ENCODE measurements around the gene TTLL13. TPM values are rescaled to one million over a fixed set of nuclear protein-coding genes. Genes with fewer than 3 reads are reported as not detected.

TTLL13 gene
- total and polyA plus RNA-seq, 2 of the 4 experiments (the other 2 are of a cell fraction) = 0.10 TPM; not detected in 1

DNA sequence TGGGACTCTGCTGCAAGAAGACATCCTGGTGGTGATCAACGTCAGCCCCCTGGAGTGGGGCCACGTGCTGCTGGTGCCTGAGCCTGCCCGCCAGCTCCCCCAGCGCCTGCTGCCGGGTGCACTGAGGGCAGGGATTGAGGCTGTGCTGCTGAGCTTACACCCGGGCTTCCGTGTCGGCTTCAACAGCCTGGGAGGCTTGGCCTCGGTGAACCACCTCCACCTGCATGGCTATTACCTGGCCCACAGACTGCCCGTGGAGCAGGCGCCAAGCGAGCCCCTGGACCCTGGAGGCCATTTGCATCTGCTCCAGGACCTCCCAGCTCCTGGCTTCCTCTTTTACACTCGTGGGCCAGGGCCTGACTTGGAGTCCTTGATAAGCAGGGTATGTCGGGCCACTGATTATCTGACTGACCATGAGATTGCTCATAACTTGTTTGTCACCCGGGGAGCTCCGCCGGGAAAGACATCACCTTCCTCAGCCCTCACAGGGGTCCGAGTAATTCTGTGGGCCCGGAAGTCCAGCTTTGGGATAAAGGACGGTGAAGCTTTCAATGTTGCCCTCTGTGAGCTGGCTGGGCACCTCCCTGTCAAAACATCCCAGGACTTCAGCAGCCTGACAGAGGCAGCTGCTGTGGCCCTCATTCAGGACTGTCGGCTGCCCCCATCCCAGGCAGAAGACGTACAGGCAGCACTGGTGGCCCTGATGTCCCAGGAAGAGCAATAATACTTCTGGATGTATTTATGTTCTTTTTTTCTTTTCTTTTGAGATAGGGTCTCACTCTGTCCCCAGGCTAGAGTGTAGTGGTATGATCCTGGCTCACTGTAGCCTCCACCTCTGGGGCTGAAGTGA lies 7.8 kb upstream of the TTLL13 start:
- H2BK15ac ChIP-seq (ENCODE audit: low read depth, low read length) = no peak overlapping the region
- H2BK20ac ChIP-seq (ENCODE audit: low read depth, low read length) = no peak overlapping the region
- no peak overlapping the region for H4K91ac ChIP-seq (ENCODE audit: insufficient read depth, low read depth, low read length)
- H2BK120ac ChIP-seq (ENCODE audit: low read depth, low read length) = no peak overlapping the region
- intact Hi-C loops (cut with micrococcal nuclease) (no loop called here), dilution Hi-C loops (cut with HindIII; ENCODE audit: low sequenced_read_pairs, unreplicated experiment) (no loop called here), in situ Hi-C loops (cut with MboI; ENCODE audit: low sequenced_read_pairs) (no loop called here)
- H3K9ac ChIP-seq (ENCODE audit: low read depth, low read length) = no peak overlapping the region
- H3K4me1 ChIP-seq (ENCODE audit: control insufficient read depth, insufficient read depth, low read length) = no peaks in the 10 kb centered on the region
- no peak overlapping the region for H3K4me2 ChIP-seq (ENCODE audit: low read depth, low read length)
- H4K8ac ChIP-seq (ENCODE audit: low read depth in 2 of 2, low read length in 2 of 2) = no peak overlapping the region
- H2AFZ ChIP-seq (replicated peaks; ENCODE audit: low read length, poor library complexity) = no peak overlapping the region
- no TSS peak for BruUV-seq (replicated peaks)
- POLR2A ChIA-PET (ENCODE audit: unreplicated experiment) = no interaction called here
- no peak overlapping the region for H3K27ac ChIP-seq (ENCODE audit: insufficient read depth, low read length)
- no peaks in the 10 kb centered on the region for H3K9me1 ChIP-seq (ENCODE audit: insufficient read depth, low read length)
- H3K9me3 ChIP-seq (ENCODE audit: control insufficient read depth, insufficient read depth, low read length) = no peaks in the 10 kb centered on the region
- no peak overlapping the region for H2AK9ac ChIP-seq (replicated peaks; ENCODE audit: low read depth, low read length, poor library complexity)
- H3K14ac ChIP-seq (replicated peaks; ENCODE audit: low read depth, low read length) = no peak overlapping the region
- ATAC-seq (ENCODE audit: low read depth) (no peak), DNase-seq (no peak)
- 87% methylated on average over 7 of the region's 22 CpGs; no CpG with 5 or more reads in 1 of the 2 experiments for WGBS, 2 experiments (ENCODE audit: extremely low coverage in 2 of 2, insufficient read length in 1 of 2)
- H3K79me1 ChIP-seq (ENCODE audit: low read depth in 1 of 2, low read length in 2 of 2) = no peaks in the 10 kb centered on the region
- no peak overlapping the region for H4K5ac ChIP-seq (ENCODE audit: low read depth, low read length)
- no peak overlapping the region for H3K18ac ChIP-seq (ENCODE audit: low read depth, low read length)
- H4K20me1 ChIP-seq (ENCODE audit: insufficient read depth, low read length) = no peaks in the 10 kb centered on the region
- H3K4me3 ChIP-seq (ENCODE audit: insufficient read depth, low read depth, low read length) = no peak overlapping the region
- H3K23ac ChIP-seq (ENCODE audit: low read depth, low read length) = no peak overlapping the region
- no peak overlapping the region for H3K56ac ChIP-seq (ENCODE audit: extremely low read depth, insufficient read depth, low read length)
- no peak overlapping the region for H2AK5ac ChIP-seq (ENCODE audit: low read depth, low read length)
- no peaks in the 10 kb centered on the region for H3K27me3 ChIP-seq (ENCODE audit: control insufficient read depth, insufficient read depth, low read length)
- no peak overlapping the region for H3K4ac ChIP-seq (ENCODE audit: low read depth, low read length)
- peaks cover 4% of the 10 kb centered on the region; the same call in 1 of the 2 replicates for H3K36me3 ChIP-seq (ENCODE audit: control insufficient read depth, insufficient read depth, low read length)
- CTCF ChIA-PET = no interaction called here
- H2BK5ac ChIP-seq (ENCODE audit: low read depth, low read length, poor library complexity, severe bottlenecking) = no peak overlapping the region
- TF ChIP-seq CHD1 (IDR thresholded peaks at IDR 0.05; ENCODE audit: low read depth, low read length) = no peak
- TF ChIP-seq, protein P1, sequence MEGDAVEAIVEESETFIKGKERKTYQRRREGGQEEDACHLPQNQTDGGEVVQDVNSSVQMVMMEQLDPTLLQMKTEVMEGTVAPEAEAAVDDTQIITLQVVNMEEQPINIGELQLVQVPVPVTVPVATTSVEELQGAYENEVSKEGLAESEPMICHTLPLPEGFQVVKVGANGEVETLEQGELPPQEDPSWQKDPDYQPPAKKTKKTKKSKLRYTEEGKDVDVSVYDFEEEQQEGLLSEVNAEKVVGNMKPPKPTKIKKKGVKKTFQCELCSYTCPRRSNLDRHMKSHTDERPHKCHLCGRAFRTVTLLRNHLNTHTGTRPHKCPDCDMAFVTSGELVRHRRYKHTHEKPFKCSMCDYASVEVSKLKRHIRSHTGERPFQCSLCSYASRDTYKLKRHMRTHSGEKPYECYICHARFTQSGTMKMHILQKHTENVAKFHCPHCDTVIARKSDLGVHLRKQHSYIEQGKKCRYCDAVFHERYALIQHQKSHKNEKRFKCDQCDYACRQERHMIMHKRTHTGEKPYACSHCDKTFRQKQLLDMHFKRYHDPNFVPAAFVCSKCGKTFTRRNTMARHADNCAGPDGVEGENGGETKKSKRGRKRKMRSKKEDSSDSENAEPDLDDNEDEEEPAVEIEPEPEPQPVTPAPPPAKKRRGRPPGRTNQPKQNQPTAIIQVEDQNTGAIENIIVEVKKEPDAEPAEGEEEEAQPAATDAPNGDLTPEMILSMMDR (conservative IDR thresholded peaks at IDR 0.05; ENCODE audit: low read depth, low read length) = no peak
- TF ChIP-seq NFE2L2 (IDR thresholded peaks at IDR 0.05; ENCODE audit: low read depth, low read length) = no peak
- TF ChIP-seq ELK1 (IDR thresholded peaks at IDR 0.05; ENCODE audit: borderline replicate concordance, low read depth, low read length) = no peak
- TF ChIP-seq FOS (IDR thresholded peaks at IDR 0.05; ENCODE audit: low read depth, low read length) = no peak
- TF ChIP-seq MAZ (IDR thresholded peaks at IDR 0.05; ENCODE audit: borderline replicate concordance, low read depth, low read length) = no peak
- TF ChIP-seq RAD21 (IDR thresholded peaks at IDR 0.05; ENCODE audit: low read length) = no peak
- TF ChIP-seq RFX5 (IDR thresholded peaks at IDR 0.05; ENCODE audit: low read depth, low read length) = no peak
- no peak for TF ChIP-seq RCOR1 (IDR thresholded peaks at IDR 0.05; ENCODE audit: insufficient replicate concordance, low read length)
- no peak for TF ChIP-seq BHLHE40 (IDR thresholded peaks at IDR 0.05; ENCODE audit: low read depth, low read length)
- TF ChIP-seq MAFK (IDR thresholded peaks at IDR 0.05; ENCODE audit: low read depth, low read length) = no peak
- TF ChIP-seq, protein P2, sequence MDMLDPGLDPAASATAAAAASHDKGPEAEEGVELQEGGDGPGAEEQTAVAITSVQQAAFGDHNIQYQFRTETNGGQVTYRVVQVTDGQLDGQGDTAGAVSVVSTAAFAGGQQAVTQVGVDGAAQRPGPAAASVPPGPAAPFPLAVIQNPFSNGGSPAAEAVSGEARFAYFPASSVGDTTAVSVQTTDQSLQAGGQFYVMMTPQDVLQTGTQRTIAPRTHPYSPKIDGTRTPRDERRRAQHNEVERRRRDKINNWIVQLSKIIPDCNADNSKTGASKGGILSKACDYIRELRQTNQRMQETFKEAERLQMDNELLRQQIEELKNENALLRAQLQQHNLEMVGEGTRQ (IDR thresholded peaks at IDR 0.05; ENCODE audit: low read depth, low read length) = no peak
- TF ChIP-seq MXI1 (IDR thresholded peaks at IDR 0.05; ENCODE audit: borderline replicate concordance, low read depth, low read length) = no peak
- TF ChIP-seq POLR2A (IDR thresholded peaks at IDR 0.05; ENCODE audit: low read depth, low read length) = no peak
- no peak for TF ChIP-seq CEBPB (IDR thresholded peaks at IDR 0.05; ENCODE audit: low read depth, low read length)

Data from IMR-90 (cell line).